ENCODE results near the gene FIBCD1.

DNA sequence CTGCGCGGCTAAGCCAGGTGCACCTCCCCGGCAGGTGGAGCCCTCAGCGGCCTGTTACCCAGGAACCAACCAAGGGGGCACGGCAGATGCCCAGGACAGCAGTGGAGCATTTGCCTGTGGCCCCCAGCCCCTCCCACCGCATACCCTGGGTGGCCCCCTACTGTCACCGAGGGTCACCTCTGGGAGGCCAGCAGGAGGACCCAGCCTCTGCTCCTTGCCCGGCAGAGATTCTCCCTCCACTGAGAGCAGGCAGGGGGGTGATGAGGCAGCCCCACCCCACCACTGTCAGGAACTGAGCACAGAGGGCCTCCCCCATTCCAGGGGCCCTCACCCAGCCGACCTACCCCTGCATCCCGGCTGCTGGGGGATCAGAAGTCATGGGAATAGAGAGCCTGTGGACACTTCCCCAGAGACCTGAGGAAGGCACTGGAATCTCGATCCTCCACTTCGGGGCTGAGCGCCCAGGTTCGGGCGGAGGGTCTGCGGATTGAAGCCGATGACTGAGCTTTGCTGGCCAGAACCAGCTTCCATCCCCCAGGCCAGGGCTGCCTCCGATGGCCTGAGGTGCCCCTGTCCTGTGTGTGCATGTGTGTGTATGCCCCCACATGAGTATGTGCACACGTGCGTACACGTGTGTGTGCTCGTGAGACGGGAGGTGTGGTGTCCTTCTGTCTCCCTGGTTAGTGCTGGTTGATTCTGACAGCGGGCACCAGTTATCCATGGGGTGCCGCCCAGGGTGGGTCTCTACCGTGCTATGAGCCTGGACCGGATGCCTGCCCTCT is 42.6 kb downstream of the FIBCD1 start, which contains the start of gene QRFP:
- TF ChIP-seq FOXK2 (IDR thresholded peaks at IDR 0.05) (no peak), TARDBP (IDR thresholded peaks at IDR 0.05) (no peak), FOXM1 (IDR thresholded peaks at IDR 0.05; ENCODE audit: borderline replicate concordance) (no peak), FOXA1 (IDR thresholded peaks at IDR 0.05) (no peak), SP1 (IDR thresholded peaks at IDR 0.05) (no peak), BHLHE40 (IDR thresholded peaks at IDR 0.05; ENCODE audit: borderline replicate concordance) (no peak), NFRKB (IDR thresholded peaks at IDR 0.05) (no peak), SUZ12 (IDR thresholded peaks at IDR 0.05) (no peak), HDGF (IDR thresholded peaks at IDR 0.05; ENCODE audit: borderline replicate concordance) (no peak), ZNF384 (IDR thresholded peaks at IDR 0.05) (no peak), ELF4 (IDR thresholded peaks at IDR 0.05) (no peak)
